Measurements from ENCODE around the gene LRRC36.
"Not testable (repeated sequence)": the region's sequence is repeated elsewhere in the genome, so short reads cannot be mapped to it uniquely, and the experiment has no call there.

LRRC36 gene

DNA sequence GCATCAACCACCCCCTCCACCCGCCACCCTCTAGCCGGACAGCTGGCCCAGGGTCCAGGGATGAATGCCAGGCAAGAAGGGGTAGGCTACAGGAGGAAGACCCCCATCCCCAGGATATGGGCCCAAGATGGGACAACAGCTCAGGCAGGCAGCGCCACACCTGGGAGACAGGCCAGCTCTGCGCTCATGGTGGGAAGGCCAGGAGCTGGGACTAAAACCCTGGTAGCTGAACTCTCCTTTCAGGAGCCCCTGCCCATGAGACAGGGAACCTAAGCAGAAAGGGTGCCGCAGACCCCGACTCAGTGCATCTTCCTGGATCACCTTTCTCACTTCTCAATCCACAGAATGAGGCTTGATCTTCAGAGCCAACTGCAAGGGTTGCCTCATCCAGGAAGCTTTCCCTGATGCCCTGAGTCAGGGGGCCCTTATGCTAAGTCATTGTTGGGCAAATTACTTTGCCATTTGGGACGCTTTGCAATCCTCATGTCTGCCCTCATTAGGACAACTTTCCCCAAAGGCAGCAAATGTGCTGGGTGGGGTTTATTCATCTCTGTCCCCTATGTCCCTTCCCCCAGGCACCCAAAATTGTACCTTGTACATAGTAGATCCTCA is 80.7 kb downstream of the LRRC36 start:
- no peak for DNase-seq

DNA sequence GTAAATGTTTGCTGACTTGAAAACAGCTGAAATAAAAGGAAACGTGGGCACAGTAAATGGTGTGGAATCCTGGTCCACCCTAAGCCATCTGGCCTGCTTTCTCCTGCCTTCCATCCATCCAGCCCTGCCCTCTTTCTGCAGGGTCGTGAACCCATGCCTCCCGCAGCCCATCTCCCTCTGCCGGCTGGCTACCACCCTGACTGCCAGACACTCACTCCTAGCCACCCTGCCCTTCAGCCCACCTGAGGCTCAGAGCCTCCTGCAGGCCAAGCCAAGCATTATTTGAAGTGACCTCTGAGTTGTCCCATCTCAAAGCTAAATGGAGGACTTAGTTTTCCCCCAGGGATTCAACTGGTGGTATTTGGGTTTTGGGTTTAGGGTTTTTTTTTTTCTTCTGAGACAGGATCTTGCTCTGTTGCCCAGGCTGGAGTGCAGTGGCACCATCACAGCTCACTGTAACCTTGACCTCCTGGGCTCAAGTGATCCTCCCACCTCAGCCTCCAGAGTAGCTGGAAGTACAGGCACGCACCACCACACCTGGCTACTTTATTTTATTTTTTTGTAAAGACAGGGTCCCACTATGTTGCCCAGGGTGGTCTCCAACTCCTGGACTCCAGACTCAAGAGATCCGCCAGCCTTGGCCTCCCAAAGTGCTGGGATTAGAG is 81.3 kb downstream of the LRRC36 start:
- no peak for DNase-seq

- no peak for DNase-seq
Observed at GRCh38 chr16:67409631-67410030, 83.0 kb downstream of the LRRC36 start.

DNA sequence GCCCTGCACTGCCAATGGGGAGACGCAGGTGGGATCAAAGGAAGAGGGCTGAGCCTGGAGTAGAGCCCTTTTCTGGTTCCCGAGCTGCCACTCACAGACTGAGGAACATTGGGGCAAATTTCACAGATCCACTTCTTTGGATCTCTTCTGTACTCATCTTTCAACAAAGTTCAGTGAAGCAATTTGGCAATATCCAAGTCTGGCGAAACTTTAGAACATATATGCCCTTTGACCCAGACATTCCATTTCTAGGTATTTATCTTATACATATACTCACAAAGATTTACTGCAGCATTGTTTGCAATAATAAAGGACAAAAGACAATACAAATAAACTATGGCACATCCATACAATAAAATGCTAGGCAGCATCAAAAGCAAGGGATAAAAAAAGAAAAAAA is 84.7 kb downstream of the LRRC36 start:
- no peak for DNase-seq

DNA sequence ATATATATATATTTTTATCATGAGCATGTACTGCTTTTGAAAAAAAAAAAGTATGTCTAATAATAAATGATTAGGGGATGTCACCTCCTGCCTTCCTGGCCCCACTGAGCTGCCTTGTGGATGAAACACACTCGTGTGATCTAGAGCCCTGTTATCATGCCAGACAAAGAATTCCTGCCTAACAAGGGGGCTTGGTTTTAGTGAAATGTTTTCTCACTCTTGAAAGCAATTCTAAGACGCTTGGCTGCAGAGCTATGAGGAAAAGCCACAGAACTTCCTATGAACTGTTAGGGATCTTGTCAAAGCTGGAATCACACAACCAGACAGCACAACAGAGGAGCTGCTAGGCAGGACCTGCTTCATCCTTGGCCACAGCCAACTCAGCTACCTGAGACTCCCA is 85.7 kb downstream of the LRRC36 start:
- no peak for DNase-seq

DNA sequence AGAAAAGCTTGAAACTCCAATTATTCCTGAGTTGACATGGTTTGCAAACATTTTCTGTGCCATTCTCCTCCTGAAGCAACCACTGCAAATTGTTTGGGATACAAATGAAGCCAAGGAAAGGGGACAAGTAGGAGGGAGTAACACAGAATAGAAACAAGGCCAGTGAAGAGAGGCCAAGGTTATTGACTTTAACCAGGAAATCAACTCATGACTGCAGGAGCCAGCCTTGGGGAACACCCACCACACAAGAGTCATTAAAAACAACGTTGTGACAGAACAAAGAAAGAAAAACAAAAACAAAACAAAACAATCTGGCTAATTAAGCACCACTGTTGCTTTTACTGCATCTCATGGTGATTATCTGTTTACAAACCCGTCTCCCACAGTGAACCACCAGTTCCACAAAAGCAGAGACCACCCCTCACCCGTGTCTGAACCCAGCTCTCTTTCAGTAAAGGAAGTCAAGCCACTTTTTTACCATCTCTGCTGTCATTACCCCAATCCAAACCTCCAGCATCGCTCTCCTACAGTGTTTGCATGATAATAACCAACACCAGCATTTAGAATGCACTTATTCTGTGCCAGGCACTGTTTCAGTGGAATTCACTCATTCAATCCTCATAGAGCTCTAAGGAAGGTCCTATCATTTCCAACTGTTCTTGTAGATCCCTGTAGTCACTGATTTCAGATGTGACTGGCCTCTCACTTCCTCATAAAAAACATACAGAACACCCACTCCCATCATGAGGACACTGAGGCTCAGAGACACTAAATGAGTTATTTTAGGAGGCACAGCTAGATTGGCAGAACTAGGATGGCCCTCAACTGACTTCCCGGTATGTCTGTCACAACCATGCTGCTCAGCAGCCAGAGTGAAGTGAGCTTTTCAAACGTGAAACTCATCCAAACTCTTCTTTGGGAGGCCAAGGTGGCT is 87.6 kb downstream of the LRRC36 start:
- DNase-seq: no peak

DNA sequence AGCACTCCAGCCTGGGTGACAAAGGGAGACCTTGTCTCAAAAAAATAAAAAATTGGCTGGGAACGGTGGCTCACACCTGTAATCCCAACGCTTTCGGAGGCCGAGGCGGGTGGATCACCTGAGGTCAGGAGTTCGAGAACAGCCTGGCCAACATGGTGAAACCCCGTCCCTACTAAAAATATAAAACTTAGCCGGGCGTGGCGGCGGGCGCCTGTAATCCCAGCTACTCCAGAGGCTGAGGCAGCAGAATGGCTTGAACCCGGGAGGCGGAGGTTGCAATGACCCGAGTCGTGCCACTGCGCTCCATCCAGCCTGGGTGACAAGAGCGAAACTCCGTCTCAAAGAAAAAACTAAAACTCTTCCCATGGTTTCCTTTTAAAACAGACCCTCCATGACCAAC is 88.8 kb downstream of the LRRC36 start:
- not testable (repeated sequence) for DNase-seq

DNA sequence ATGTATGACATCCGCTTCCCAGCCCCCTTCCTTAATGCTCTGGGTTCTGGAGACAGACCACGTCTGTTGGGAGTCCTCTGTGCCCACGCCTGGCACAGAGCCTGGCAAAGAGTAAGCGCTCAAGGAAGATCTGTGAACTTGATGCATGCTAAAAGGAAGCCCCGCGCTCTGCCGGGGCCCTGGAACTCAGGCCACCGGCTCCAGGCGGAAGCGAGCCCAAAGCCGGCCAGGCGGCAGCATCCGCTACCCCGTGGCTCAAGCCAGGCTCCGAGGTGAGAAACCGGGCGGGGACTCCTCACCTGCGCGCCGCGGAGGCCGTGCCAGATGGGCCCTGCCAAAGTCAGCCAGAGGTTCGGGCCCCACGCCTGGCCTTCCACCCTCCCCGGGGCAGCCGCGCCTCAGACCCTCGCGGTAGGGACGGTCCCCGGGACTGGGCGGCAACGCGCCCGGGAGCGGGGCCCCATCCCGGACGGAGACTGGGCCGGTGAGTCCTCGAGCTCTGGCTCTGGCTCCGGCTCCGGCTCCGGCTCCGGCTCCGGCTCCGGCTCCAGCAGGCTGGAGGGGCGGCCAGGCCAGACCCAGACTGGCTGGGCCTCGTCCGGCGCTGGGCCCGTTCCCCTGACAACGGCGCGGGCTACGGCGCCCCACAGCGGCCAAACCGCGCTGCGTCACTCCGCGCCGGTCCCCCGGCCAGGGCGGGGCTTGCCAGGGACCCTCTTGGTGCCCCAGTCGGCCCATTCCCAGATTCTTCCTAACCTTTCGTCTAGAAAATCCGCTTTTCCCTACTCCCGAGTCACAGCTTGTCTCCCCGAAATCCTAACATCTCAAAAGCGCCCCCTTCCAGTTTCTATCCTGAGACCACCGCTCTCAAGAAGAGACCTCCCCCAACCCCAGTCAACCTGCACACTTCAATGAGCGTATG is 89.5 kb downstream of the LRRC36 start, which contains the start of gene ZDHHC1:
Gene ZDHHC1, minus strand, starts transcription at position 606 of the 922 bp plus-strand sequence. CDS start 8,702 bp downstream, outside the sequence.
- no peak for DNase-seq

GRCh38 chr16:67417333-67418061 is 90.9 kb downstream of the LRRC36 start:
- DNase-seq: no peak

DNA sequence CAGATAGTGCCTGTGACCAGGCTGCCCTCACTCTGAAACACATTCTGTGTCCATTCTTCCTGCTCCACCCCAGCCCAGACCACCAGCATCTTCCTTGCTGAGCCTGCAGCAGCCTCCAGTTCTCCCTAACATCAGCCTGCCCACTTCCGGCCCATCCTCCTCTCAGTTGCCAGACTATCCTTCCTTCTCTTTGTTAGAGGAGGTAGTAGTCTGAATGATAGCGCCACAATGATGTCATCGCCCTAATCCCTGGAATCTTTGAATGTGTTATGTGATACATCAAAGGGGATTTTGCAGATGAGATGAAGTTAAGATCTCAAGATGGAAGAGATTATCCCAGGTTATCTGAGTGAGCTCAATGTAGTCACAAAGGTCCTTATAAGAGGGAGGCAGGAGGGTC is 92.9 kb downstream of the LRRC36 start:
- DNase-seq: no peak

DNA sequence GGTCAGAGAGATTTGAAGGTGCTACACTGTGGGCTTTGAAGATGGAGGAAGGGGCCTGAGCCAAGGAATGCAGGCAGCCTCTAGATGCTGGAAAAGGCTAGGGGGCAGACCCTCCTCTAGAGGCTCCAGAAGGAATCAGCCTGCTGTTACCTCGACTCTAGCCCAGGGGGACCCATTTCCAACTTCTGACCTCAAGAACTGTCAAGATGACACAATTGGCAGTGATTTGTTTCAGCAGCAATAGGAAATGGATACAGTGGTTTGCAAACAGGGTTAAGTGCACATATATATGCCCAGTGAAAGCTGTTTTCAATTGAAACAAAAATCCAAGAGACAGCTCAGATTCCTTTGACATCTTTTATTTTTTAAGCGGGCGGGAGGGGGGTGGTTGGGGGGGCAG is 93.3 kb downstream of the LRRC36 start:
- no peak for DNase-seq

DNA sequence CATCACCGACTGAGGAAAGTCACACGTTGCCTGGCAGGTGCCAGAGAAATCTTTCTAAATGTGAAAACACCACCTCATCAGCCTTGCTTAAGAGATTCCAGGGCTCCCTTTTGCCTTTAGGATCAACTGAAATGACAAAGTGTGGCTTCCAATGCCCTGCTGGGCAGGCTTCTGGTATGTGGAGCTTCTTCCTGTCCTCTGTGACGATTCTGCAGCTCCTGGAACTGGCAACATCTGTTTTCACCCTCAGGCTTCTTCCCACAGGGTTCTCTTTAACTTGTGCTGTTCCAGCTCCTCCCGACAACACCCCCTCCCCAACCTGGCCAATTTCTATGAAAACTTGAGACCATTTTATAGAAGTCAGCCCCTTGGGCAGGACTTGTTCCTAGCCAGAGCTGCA is 94.4 kb downstream of the LRRC36 start:
- no peak for DNase-seq

DNA sequence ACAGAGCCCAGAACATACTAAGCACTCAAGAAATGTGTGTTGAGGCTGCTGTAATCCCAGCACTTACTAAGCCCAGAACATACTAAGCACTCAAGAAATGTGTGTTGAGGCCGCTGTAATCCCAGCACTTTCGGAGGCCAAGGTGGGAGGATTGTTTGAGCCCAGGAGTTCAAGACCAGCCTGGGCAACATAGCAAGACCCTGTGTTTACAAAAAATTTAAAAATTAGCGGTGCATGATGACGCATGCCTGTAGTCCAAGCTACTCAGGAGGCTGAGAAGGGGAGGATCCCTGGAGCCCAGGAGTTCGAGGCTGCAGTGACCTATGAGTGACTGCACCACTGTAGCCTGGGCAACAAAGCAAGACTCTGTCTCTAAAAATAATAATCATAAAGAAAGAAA is 96.4 kb downstream of the LRRC36 start:
- no peak for DNase-seq

DNA sequence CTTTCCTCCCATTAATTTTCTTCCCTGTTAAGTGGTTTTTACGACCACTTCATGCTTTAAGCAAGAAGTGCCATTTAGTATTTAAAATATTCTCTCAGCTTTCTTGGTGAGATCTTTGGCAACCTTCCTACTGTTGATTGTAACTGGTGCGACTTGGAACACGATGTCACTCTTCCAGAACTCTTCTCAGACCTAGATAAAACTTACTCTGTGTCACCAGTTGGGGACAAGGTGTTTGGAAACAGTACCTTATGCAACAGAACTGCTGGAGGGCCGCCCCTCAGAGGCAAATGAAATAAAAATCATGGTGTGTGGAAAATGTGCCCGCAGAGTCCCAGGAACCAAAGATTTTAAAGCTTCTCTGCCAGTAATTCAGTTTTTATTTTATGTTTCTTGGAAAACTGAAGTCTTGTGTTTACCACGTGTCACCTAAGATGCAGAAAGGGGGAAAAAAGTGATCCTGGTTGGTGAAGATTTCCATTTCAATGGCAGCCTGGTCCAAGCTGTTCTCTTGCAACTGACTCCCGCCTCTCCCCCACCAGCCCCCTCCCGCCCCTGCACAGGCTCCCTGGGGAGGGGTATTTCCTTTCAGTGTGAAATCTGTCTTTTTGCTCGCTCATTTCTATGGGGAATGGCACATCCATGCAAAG is 97.1 kb downstream of the LRRC36 start:
- no peak for DNase-seq

- no peak for DNase-seq
Observed at GRCh38 chr16:67424261-67424615, 97.6 kb downstream of the LRRC36 start.

- DNase-seq: no peak
Observed at GRCh38 chr16:67425061-67425460, 98.4 kb downstream of the LRRC36 start.

DNA sequence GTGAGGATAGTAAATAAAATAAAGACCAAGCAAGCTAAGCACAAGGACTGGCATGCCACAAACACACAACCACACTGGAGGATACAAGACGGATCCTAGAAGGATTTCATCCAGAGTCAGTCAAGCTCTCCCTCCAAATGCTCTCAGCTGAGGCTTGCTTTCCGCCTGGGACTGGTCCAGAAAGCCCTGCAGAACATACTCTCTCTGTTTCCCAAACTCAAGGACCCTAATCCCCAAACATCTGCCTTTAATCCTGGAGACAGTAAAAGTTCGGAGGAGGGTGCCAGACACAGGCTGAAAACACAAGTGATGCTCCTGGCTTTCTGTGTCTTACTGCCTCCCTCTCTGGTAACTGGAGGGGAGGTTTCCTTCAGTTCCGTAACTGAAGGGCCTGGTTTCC is 99.0 kb downstream of the LRRC36 start:
- DNase-seq: no peak

- no peak for DNase-seq
Observed at GRCh38 chr16:67426022-67426421, 99.4 kb downstream of the LRRC36 start.

GRCh38 chr16:67426950-67427349 is 100.3 kb downstream of the LRRC36 start:
- no peak for DNase-seq

DNA sequence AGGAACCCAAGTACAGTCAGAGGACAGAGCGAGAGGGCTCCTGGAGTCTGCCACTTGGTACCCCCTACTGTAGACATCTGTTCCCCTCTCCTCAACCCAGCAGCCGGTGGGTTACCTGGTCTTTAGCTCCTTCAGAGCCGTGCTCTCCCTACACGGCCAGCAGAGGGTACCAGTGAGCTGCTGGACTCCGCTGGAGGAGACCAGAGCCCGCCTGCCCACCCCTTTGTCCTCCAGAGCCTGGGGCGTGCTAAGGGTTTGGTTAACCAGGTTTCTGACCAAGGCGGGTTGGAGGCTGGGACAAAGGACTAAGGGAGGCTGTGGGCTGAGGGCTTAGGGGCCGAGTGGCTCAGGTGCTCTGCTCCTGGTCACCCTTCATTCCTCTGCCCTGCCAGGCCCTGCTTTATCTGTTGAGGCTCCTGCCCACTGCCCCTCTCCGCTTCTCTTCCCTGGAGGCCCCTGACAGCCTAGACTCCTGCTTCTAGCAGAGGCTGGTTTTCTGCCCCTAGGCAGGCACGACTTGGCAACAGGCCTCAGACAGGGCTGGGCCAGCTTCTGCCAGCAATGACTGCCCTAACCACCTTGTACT is 101.6 kb downstream of the LRRC36 start:
- DNase-seq: peak; percentile 36
